BE2C (cell line): ENCODE results near the gene COQ8B.

Experiments
- DNase-seq: peaks from one replicate; pipeline ENCODE4 v3.0.0-alpha.2; 2020
- H3K27me3 ChIP-seq: fragments of 250-450 bp; sonication (Bioruptor Pico); 2 replicates; pipeline ENCODE4 v1.5.1; 2020; ENCODE audit warnings: mild to moderate bottlenecking
- H3K36me3 ChIP-seq: fragments of 250-450 bp; sonication (Bioruptor Pico); 2 replicates; pipeline ENCODE4 v1.5.1; 2020; ENCODE audit warnings: mild to moderate bottlenecking
- H3K4me1 ChIP-seq: fragments of 250-450 bp; sonication (Bioruptor Pico); 2 replicates; pipeline ENCODE4 v1.5.1; 2020
- H3K4me3 ChIP-seq: 2 replicates; pipeline ENCODE4 v1.5.1; 2011; ENCODE audit warnings: low read depth, low read length
- H3K9me3 ChIP-seq: fragments of 250-450 bp; sonication (Bioruptor Pico); 2 replicates; pipeline ENCODE4 v1.5.1; 2020
- CTCF ChIP-seq: IDR thresholded peaks from 2 replicates; pipeline ENCODE4 v1.5.1; 2012; ENCODE audit warnings: mild to moderate bottlenecking, low read depth, low read length

Gene COQ8B

DNA sequence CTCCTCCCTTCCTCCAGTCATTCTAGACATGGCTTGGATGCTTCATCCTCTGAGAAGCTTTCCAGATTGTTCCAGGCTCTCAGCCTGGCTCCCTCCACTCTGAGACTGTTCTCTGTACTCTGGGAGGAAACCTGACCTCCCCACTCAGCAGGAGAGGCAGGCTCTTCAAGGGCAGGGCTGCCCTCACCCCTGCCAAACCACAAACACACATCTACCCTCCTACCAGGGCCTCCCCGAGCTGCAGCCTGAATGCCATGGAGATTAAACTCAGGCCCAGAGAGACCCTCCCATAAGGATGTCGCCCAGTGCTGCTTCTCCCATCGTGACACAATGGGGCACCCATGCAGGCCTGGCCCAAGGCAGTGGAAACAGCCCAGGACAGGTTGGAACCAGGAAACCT, 42.4 kb downstream of the COQ8B start:
- no peaks in the 10 kb centered on the region for H3K4me1 ChIP-seq
- no peaks in the 10 kb centered on the region for H3K27me3 ChIP-seq
- no peak for DNase-seq
- H3K4me3 ChIP-seq = no peak overlapping the region
- TF ChIP-seq CTCF = no peak
- H3K36me3 ChIP-seq = peaks cover 62% of the 10 kb centered on the region
- H3K9me3 ChIP-seq = no peaks in the 10 kb centered on the region

- no peak overlapping the region for H3K4me3 ChIP-seq
- no peak for DNase-seq
- no peaks in the 10 kb centered on the region for H3K9me3 ChIP-seq
- H3K36me3 ChIP-seq = peaks cover 60% of the 10 kb centered on the region
- TF ChIP-seq CTCF = no peak
- no peaks in the 10 kb centered on the region for H3K4me1 ChIP-seq
- no peaks in the 10 kb centered on the region for H3K27me3 ChIP-seq
Observed at GRCh38 chr19:40673397-40673796, 43.3 kb downstream of the COQ8B start.

DNA sequence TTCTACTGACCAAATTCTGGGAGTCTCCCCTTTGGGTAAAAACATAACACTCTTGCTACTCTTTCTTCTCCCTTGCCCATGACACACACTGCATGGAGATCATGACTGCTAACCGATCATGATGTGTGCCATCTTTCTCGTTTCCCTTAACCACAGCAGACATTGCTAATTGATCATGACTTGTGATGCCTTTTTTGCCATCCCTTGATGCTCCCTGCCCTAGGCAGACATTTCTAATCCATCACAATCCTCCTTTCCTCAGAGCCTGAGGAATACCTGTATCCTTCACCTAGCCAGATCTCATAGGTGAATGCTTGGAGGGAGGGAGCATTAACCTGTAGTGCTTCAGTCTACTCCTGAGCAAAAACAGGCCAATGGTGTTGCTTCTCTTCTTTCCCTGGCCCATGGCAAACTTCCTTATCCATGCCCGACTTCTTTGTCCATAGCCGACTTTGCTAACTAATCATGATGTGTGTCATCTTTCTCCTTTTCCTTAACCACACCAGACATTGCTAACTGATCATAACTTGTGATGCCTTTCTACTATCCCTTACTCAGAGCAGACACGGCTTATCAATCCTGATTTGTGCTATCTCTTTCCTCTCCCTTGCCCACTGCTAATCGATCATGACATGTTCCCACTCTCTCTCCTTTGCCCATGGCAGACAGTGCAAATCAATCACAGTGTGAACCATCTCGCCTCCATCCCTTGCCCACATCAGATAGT, 44.0 kb downstream of the COQ8B start:
- no peak for TF ChIP-seq CTCF
- Histone ChIP-seq H3K36me3 (peaks cover 56% of the 10 kb centered on the region), H3K4me3 (no peak overlapping the region), H3K27me3 (no peaks in the 10 kb centered on the region), H3K4me1 (no peaks in the 10 kb centered on the region), H3K9me3 (no peaks in the 10 kb centered on the region)
- no peak for DNase-seq

DNA sequence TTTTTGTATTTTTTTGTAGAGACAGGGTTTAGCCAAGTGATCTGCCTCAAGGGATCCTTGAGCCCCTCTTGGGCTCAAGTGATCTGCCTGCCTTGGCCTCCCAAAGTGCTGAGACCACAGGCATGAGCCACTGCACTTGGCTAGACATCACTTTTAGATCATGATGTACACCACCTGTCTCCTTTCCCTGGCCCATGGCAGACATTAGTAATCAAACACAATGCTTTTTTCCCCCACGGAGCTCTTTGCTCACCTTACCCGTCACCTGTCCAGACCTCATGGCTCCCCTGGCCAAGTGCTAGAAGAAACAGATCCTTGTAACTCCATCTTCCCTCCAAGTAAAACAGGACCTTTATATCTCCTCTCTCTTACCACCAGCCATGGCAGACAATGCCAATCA, 44.6 kb downstream of the COQ8B start:
- no peak for DNase-seq
- Histone ChIP-seq H3K36me3 (peaks cover 55% of the 10 kb centered on the region), H3K9me3 (no peaks in the 10 kb centered on the region)

DNA sequence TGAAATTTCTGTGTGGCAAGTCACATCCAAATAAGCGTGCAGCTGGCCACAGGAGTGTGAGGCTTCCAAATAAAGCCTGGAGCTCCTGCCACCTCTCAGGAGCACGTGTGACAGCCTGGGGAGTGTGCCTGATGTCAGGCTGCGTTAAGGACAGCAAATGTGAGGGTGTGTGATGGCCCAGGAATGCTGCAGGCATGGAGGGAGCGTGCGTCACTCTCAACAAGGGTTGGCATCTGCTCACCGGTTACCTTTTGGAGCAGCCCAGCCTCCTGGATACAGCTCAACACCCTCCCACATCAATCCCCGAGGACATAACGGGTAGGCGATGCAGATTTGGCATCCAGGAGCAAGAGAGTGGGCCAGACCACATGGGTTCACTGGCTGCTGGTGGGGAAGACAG, 45.3 kb downstream of the COQ8B start:
- H3K4me3 ChIP-seq = no peak overlapping the region
- H3K9me3 ChIP-seq = no peaks in the 10 kb centered on the region
- no peaks in the 10 kb centered on the region for H3K4me1 ChIP-seq
- peaks cover 52% of the 10 kb centered on the region for H3K36me3 ChIP-seq
- no peak for TF ChIP-seq CTCF
- DNase-seq = no peak
- H3K27me3 ChIP-seq = no peaks in the 10 kb centered on the region

More for the DNA sequence above, 44.6 kb downstream of the COQ8B start:
- H3K4me3 ChIP-seq = no peak overlapping the region
- TF ChIP-seq CTCF = no peak
- no peaks in the 10 kb centered on the region for H3K27me3 ChIP-seq
- H3K4me1 ChIP-seq = no peaks in the 10 kb centered on the region

DNA sequence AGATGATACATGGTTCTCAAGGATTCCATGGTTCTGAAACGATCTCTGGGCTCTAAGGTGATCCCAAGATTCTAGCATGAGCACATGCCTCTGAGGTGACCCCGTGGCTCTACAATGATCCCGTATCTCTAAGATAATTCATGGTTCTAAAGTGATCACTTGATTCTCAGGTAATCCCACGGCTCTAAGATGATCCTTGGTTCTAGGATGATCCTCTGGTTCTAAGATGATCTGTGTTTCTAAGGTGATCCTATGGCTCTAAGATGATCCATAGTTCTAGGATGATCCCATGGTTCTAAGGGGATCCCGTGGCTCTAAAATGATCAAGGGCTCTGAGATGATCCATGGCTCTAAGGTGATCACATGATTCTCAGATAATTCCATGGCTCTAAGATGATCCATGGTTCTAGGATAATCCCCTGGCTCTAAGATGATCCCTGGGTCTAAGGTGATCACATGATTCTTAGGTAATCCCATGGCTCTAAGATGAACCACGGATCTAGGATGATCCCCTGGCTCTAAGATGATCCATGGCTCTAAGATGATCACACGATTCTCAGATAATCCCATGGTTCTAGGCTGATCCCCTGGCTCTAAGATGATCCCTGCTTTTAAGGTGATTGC, 47.6 kb downstream of the COQ8B start:
- Histone ChIP-seq H3K27me3 (no peaks in the 10 kb centered on the region), H3K36me3 (peaks cover 37% of the 10 kb centered on the region), H3K4me1 (no peaks in the 10 kb centered on the region), H3K4me3 (no peak overlapping the region), H3K9me3 (no peaks in the 10 kb centered on the region)
- DNase-seq = no peak
- TF ChIP-seq CTCF = no peak
